ENCODE measurements around the gene ADAMTSL5. TPM values are rescaled to one million over a fixed set of nuclear protein-coding genes. Genes with fewer than 3 reads are reported as not detected.

The ADAMTSL5 gene
- total RNA-seq, 1 experiment from 2014 or later = 2.6 TPM

DNA sequence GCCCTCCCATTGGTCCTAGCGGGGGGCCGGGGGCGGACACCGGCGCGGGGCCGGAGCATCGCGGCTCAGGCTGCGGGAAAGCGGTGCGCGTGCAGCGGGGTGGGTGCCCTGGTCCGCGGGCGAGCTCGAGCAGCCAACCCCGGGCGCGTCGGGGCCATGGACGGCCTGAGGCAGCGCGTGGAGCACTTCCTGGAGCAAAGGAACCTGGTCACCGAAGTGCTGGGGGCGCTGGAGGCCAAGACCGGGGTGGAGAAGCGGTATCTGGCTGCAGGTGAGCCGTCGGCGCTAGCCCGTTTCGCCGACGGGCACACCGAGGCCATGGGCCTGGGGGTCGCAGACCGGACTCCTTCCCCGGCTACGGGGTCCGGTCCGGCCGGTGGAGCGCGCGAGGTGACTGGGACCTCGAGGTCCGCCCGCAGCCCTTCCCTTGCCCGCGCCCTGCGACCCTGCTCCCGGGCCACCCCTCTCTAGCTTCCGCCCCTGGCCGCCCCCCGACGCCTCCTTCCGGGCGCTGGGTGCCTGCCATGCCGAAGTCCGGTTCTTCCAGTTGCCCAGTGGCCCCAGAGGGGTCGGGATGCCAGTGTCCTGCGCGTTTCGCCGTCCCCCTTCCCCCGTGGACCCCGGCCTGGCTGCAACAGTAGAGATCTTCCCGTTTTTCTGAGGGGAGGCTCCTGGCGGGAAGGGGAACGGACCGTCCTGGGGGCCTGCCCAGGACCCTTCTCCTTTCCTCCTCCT lies 21.5 kb downstream of the ADAMTSL5 start, which contains the start of gene REEP6:
Gene REEP6 (plus strand): TSS at position 68 of the 735 bp plus-strand sequence. CDS start 89 bp downstream, at position 157.
- no peak for DNase-seq (ENCODE audit: low read depth in 1 of 2, low spot score in 2 of 2)
- H3K4me1 ChIP-seq (replicated peaks) = peaks cover 16% of the 10 kb centered on the region
- peaks cover 46% of the 10 kb centered on the region for H3K27me3 ChIP-seq (replicated peaks)
- H3K9me3 ChIP-seq (replicated peaks) = peaks cover 6% of the 10 kb centered on the region; the same call in 1 of the 2 replicates
- no peak within 1 kb of the TSS for H3K27ac ChIP-seq
- no peaks in the 10 kb centered on the region; the same call in 1 of the 2 replicates for H3K36me3 ChIP-seq
- peak within 1 kb of the TSS; percentile 44 for H3K4me3 ChIP-seq

DNA sequence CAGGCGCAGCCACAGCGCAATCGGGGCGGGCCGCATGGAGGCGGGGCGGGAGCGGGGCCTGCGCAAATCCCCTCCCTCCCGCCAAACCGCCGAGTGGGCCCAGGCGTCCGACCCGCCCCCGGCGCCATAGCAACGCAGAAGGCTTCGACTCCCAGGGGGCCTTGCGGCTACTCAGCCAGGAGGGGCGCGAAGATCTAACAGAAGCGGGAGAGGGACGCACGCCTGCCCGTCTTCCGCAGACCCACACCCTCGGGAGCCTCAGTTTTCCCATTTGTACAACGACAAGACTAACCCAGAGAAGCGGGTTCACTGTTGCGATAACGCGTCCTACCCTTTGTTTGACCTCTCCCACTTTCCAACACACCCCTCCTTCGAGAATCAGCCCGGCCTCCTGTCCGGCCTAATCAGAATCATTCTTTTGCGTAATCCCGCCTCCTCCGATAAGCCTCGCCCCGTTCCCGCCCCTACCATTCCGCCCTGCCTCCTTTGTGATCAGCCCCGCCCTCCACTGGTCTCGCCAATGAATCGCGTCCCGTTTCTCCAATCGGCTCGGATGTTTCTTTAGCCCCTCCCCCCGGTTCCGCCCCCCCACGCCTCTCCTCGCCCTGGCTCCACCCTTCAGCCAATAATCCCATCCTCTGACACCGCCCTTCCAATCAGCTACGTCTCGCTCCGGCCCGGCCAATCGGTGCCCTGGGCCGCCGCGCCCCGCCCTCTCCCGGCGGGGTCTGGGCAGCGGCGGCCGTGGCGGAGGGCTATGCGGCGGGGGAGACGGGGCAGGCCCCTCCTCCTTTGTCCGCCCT lies 22.3 kb downstream of the ADAMTSL5 start, which contains the start of gene PCSK4:
Gene PCSK4 (minus strand): TSS at position 40 of the 803 bp plus-strand sequence. CDS start 4 bp downstream, at position 36.
- Histone ChIP-seq H3K36me3 (no peaks in the 10 kb centered on the region; the same call in 1 of the 2 replicates), H3K9me3 (replicated peaks) (peaks cover 6% of the 10 kb centered on the region; the same call in 1 of the 2 replicates), H3K27ac (no peak within 1 kb of the TSS), H3K27me3 (replicated peaks) (peaks cover 42% of the 10 kb centered on the region), H3K4me3 (peak within 1 kb of the TSS; percentile 44), H3K4me1 (replicated peaks) (peaks cover 16% of the 10 kb centered on the region)
- peak; percentile 99 for DNase-seq (ENCODE audit: low read depth in 1 of 2, low spot score in 2 of 2)

DNA sequence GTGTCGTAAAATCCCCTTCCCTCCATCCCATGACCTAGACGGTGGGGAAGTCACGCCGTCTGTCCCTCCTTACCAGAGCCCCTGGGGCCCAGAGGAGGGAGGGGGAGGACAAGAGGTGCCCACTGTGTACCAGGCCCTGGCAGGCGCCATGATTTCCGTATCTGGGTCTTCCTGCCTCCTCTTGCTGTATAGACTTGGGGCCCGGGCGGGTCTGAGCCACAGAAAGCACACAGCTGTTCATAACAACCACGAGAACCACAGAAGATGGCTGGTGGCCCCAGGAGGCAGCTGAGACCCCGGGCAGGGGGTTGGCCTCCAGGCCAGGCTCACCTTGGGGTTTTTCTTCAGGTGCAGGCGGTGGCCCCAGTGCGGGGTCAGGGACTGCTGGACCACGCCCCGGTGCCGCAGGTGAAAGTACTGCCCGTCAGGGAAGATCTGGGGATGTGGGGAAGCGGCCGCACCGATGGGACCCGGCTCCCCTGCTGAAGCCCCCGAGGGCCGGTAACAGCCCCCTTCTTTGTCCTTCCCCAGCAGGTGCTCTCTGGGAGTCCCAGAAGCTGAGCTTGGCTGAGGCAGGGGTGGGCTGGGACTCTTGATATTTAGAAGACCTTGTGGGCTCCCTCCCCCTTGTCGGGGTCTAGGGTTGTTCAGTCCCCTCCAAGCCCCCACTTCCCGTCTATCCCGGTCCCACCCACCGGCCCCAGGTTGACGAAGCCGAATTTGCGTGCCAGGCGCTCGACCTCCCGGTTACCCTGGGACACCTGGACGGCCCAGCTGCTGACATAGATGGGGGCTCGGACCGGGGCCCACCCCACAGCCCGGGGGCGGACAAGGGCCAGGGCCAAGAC lies 23.1 kb downstream of the ADAMTSL5 start:
- DNase-seq (ENCODE audit: low read depth in 1 of 2, low spot score in 2 of 2) = no peak
- Histone ChIP-seq H3K9me3 (replicated peaks) (peaks cover 6% of the 10 kb centered on the region; the same call in 1 of the 2 replicates), H3K4me3 (peak overlapping the region; percentile 44), H3K4me1 (replicated peaks) (peaks cover 16% of the 10 kb centered on the region), H3K36me3 (no peaks in the 10 kb centered on the region; the same call in 1 of the 2 replicates), H3K27me3 (replicated peaks) (peaks cover 33% of the 10 kb centered on the region), H3K27ac (no peak overlapping the region)

DNA sequence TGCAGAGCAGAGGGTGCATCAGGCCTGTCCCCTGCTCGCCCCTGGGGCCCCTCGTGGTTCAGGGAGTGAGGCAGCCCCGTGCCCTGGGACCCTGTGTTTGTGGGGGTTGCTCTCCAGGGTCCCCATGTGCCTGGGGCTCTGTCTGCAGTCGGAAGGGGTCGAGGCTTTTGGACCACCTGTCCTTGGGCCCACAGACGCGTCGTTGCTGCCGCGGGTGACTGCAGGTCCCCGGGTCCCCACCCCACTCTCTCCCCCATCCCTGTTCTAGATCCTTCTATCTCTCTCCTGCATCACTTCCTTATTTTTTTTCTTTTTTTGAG lies 24.6 kb downstream of the ADAMTSL5 start:
- Histone ChIP-seq H3K4me3 (no peak overlapping the region), H3K27me3 (replicated peaks) (peaks cover 22% of the 10 kb centered on the region)

DNA sequence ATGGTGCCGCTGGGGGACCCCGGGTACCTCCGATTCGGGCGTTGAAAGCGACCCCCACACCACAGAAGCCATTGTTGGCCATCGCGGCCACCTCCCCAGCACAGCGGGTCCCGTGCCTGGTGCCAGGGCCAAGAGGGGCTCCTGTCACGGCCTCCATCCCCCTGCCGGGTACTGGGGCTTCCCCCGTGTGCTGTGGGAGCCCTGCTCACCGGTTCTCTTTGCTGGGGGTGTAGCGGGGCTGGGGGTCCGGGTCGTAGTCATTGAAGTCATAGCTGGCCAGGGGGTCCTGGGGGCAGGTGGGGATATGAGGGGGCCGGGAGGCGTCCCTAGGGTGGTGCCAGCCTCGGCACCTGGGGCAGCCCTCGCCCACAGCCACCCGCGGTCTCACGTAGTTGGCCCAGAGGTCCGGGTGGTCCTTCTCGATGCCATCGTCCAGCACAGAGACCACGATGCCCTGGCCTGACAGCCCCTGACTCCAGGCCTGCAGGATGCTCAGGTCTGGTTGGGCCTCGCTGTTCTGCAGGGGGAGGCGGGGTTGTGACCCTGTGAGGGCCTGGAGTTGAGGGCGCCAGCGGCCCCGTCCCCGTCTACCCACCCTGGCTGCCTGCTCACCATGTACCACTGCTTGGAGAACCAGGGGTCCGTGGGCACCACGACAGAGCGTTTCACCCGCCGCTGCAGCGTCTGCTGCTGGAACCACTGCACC lies 25.1 kb downstream of the ADAMTSL5 start:
- Histone ChIP-seq H3K27me3 (replicated peaks) (peaks cover 17% of the 10 kb centered on the region), H3K27ac (no peak overlapping the region), H3K36me3 (no peaks in the 10 kb centered on the region; the same call in 1 of the 2 replicates), H3K4me1 (replicated peaks) (peaks cover 16% of the 10 kb centered on the region), H3K9me3 (replicated peaks) (peaks cover 6% of the 10 kb centered on the region; the same call in 1 of the 2 replicates), H3K4me3 (no peak overlapping the region)
- no peak for DNase-seq (ENCODE audit: low read depth in 1 of 2, low spot score in 2 of 2)

More for the DNA sequence above, 24.6 kb downstream of the ADAMTSL5 start:
- no peak for DNase-seq (ENCODE audit: low read depth in 1 of 2, low spot score in 2 of 2)
- Histone ChIP-seq H3K4me1 (replicated peaks) (peaks cover 16% of the 10 kb centered on the region), H3K27ac (no peak overlapping the region), H3K36me3 (no peaks in the 10 kb centered on the region; the same call in 1 of the 2 replicates), H3K9me3 (replicated peaks) (peaks cover 6% of the 10 kb centered on the region; the same call in 1 of the 2 replicates)

DNA sequence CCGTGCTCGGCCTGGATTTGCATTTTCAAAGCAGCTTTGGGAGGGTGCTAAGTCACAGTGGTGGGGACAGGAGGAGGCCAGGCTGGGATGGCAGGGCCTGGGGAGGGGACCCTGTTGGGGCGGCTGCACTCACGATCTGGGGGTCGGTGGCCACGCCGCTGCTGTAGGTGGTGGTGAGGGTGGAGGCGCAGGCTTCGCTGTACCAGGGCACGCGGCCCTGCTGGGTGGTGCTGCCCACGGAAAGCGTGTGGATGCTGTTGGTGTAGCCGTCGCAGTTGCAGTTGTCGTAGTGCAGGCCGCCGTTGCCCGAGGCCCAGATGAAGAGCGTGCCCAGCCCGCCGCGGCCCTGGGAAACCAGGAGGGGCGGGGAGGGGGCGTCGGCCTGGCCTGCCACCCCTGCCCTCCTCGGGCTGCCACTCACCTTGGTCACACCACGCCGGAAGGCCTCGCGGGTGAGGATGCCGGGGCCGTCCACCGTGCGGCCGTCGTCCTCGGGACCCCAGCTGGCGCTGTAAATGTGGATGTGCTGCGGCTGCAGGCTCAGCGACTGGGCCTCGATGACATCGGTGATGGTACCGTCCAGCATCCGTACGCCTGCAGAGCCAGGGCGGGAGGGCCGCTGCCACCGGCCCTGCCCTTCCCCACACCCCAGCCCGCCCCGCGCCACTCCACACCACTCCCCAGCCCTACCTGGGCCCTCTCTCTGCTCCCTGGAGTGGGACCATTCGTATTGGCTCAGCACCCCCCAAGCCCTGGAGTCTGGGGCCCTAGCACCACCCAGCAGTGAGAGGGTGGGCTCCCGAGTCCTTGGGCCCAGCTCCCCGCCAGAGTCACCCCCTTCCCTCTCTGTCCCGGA lies 25.9 kb downstream of the ADAMTSL5 start:
- no peak overlapping the region for H3K27ac ChIP-seq
- peaks cover 16% of the 10 kb centered on the region for H3K4me1 ChIP-seq (replicated peaks)
- peaks cover 9% of the 10 kb centered on the region for H3K27me3 ChIP-seq (replicated peaks)
- no peak overlapping the region for H3K4me3 ChIP-seq
- H3K36me3 ChIP-seq = no peaks in the 10 kb centered on the region; the same call in 1 of the 2 replicates
- H3K9me3 ChIP-seq (replicated peaks) = peaks cover 6% of the 10 kb centered on the region; the same call in 1 of the 2 replicates
- DNase-seq (ENCODE audit: low read depth in 1 of 2, low spot score in 2 of 2) = no peak

DNA sequence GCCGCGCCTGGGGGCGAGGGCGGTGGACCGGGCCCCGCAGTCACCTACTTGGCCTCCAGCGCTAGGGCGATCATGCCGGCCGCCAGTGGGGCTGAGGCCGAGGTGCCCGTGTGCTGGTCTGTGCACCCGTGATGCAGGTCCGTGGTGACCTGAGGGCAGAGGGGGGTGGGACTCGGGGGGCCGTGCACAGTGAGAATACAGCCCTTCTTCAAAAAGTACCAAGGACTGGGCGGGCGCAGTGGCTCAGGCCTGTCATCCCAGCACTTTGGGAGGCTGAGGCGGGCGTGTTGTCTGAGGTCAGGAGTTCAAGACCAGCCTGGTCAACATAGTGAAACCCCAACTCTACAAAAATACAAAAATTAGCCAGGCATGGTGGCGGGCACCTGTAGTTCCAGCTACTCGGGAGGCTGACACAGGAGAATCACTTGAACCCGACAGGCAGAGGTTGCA lies 28.8 kb downstream of the ADAMTSL5 start:
- Histone ChIP-seq H3K9me3 (replicated peaks) (no peaks in the 10 kb centered on the region), H3K36me3 (no peaks in the 10 kb centered on the region), H3K4me3 (no peak overlapping the region), H3K27me3 (replicated peaks) (no peaks in the 10 kb centered on the region), H3K4me1 (replicated peaks) (peaks cover 5% of the 10 kb centered on the region; the same call in 1 of the 2 replicates), H3K27ac (no peak overlapping the region)
- no peak for DNase-seq (ENCODE audit: low read depth in 1 of 2, low spot score in 2 of 2)

DNA sequence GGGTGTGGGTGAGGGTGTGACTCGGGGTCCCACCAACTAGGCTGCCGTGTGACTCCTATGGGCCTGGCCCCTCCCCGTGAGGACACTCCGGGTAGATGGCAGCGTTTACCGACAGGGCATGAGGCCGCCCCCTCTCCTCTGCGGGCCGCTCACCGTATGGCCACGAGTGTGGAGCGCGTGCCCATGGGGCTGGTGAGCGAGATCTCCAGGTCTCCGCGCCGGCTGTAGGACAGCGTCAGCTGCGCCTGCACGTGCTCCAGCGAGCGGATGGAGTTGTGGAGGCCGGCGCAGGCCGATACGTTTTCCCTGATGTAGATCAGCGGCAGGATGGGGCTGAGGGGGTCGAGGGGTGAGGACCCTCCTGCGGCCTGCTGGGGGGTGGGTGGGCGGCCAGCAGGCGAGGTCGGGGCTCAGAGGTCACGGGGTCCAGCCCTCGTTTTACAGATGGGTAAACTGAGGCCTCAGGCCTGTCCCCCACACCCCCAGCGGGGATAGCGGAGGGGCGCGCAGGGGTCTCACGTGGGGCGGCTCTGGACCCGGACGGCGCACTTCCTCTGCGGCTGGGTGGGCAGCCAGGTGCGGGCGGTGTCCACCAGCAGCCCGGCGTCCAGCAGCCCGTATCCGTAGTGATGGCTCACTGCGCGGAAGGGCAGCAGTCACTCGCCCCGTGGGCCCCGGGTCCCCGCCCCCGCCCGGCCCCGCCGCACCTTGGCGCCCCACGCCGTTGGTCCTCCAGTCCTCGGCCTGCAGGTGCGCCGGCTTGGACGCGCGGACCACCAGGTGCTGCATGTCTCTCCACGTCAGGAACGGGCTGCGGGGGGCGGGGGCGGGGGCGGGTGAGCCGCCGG lies 29.5 kb downstream of the ADAMTSL5 start:
- Histone ChIP-seq H3K4me3 (no peak overlapping the region), H3K4me1 (replicated peaks) (peaks cover 6% of the 10 kb centered on the region), H3K27ac (no peak overlapping the region), H3K9me3 (replicated peaks) (no peaks in the 10 kb centered on the region), H3K27me3 (replicated peaks) (no peaks in the 10 kb centered on the region), H3K36me3 (no peaks in the 10 kb centered on the region)
- no peak for DNase-seq (ENCODE audit: low read depth in 1 of 2, low spot score in 2 of 2)

DNA sequence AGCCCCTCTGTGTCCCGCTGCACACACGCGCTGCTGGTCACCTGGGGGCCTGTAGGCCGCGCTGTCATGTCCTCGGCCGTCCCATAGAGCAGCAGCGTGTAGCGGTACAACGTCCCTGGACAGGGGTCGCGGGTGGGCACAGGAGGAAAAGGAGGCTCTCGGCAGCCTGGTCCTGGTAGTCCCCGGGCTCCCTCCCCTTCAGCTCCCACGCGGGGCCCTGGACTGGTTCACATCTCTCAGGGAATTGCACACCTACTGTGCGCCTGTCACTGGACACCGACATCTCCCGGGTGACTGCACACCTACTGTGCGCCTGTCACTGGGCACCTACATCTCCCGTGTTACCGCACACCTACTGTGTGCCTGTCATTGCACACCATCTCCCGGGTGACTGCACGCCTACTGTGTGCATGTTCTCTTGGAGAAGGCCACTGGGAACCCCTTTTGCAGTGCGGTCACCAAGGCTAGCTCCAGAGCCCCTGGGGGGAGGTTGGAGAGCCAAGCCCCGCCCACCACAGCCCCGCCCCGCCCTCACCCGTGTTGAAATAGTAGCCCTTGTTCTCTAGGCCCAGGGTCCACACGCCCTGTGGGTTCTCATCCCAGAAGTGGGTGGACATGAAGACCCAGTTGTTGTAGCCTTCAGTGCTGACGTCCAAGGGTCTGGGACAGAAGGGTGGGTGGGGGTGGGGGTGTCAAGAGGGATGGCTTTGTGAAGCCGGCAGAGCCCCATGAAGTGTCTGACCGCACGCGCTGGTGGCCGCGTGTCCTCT lies 30.3 kb downstream of the ADAMTSL5 start:
- no peak for DNase-seq (ENCODE audit: low read depth in 1 of 2, low spot score in 2 of 2)
- H3K27ac ChIP-seq = no peak overlapping the region
- H3K27me3 ChIP-seq (replicated peaks) = no peaks in the 10 kb centered on the region
- H3K4me1 ChIP-seq (replicated peaks) = peaks cover 12% of the 10 kb centered on the region
- H3K36me3 ChIP-seq = 0 out of 2 replicates have a peak, but pooled peaks cover under 1% of the 10 kb centered on the region
- no peak overlapping the region for H3K4me3 ChIP-seq
- no peaks in the 10 kb centered on the region for H3K9me3 ChIP-seq (replicated peaks)

DNA sequence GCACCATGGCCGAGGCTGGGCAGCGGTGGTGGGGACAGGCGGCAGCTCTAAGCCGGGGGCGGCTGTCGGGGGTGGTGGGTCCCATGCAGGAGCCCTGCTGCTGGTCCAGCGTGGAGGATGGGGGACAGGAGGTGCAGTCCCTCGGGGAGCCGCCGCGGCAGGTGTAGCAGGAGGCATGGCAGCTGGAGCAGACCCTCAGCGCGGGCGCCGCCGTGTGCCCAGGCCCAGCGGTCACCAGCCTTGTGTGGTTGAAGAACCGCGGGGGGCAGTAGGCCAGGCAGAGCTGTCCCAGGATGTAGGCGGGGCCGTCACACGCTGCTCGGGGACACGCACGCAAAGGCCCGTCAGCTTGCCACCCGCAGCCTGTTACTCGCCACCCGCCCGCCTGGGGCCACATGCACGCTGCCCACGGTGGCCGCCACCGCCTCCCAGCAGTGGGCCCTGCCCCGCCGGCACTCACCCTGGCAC lies 30.9 kb downstream of the ADAMTSL5 start:
- Histone ChIP-seq H3K4me1 (replicated peaks) (peaks cover 12% of the 10 kb centered on the region), H3K4me3 (no peak overlapping the region), H3K27me3 (replicated peaks) (no peaks in the 10 kb centered on the region), H3K27ac (no peak overlapping the region), H3K9me3 (replicated peaks) (no peaks in the 10 kb centered on the region), H3K36me3 (peaks cover 5% of the 10 kb centered on the region; the same call in 1 of the 2 replicates)
- no peak for DNase-seq (ENCODE audit: low read depth in 1 of 2, low spot score in 2 of 2)

Data from SJSA1 (cell line).